Loucy (cell line): Measurements from ENCODE around the gene NHSL1.

Experiments
- H2AFZ ChIP-seq: fragments of 200-600 bp; sonication (generic); 2 replicates; pipeline ENCODE4 v1.6.0; 2016; ENCODE audit warnings: antibody characterized with exemption, mild to moderate bottlenecking, low read length, moderate library complexity
- H3F3A ChIP-seq: fragments of 200-600 bp; 2 replicates; pipeline ENCODE4 v1.6.0; 2016; ENCODE audit warnings: antibody characterized with exemption, low read depth, mild to moderate bottlenecking
- H3K27me3 ChIP-seq: fragments of 200-600 bp; sonication (generic); 2 replicates; pipeline ENCODE4 v1.6.1; 2014; ENCODE audit warnings: low read length, mild to moderate bottlenecking; ENCODE audit not compliant: insufficient read depth, poor library complexity, severe bottlenecking
- H3K36me3 ChIP-seq: fragments of 200-600 bp; sonication (generic); 2 replicates; pipeline ENCODE4 v1.6.1; 2016; ENCODE audit warnings: low read length; ENCODE audit not compliant: insufficient read depth
- H3K4me1 ChIP-seq: fragments of 200-600 bp; sonication (generic); 2 replicates; pipeline ENCODE4 v1.5.1; 2014; ENCODE audit warnings: low read length, mild to moderate bottlenecking; ENCODE audit not compliant: insufficient read depth, poor library complexity, severe bottlenecking
- H3K4me2 ChIP-seq: fragments of 200-600 bp; sonication (generic); 2 replicates; pipeline ENCODE4 v1.6.0; 2014; ENCODE audit warnings: antibody characterized with exemption, low read length, low read depth, mild to moderate bottlenecking; ENCODE audit not compliant: poor library complexity, severe bottlenecking
- H3K4me3 ChIP-seq: fragments of 200-600 bp; sonication (generic); 2 replicates; pipeline ENCODE4 v1.5.1; 2014; ENCODE audit warnings: low read length, mild to moderate bottlenecking, mixed read lengths; ENCODE audit not compliant: poor library complexity, severe bottlenecking
- H3K79me2 ChIP-seq: fragments of 200-600 bp; sonication (generic); 2 replicates; pipeline ENCODE4 v1.6.1; 2014; ENCODE audit warnings: low read length; ENCODE audit not compliant: insufficient read depth
- H3K9ac ChIP-seq: fragments of 200-600 bp; sonication (generic); 2 replicates; pipeline ENCODE4 v1.6.0; 2014; ENCODE audit warnings: mild to moderate bottlenecking, low read depth, low read length, moderate library complexity; ENCODE audit not compliant: poor library complexity, severe bottlenecking
- H3K9me2 ChIP-seq: fragments of 200-600 bp; sonication (generic); replicated peaks from 2 replicates; pipeline ENCODE4 v1.6.1; 2016; ENCODE audit warnings: low read depth, low read length, mixed read lengths
- H3K9me3 ChIP-seq: fragments of 200-600 bp; sonication (generic); 2 replicates; pipeline ENCODE4 v1.6.1; 2014; ENCODE audit warnings: mild to moderate bottlenecking, antibody characterized with exemption, low read length, low read depth; ENCODE audit not compliant: insufficient read depth
- H4K20me1 ChIP-seq: fragments of 200-600 bp; sonication (generic); 2 replicates; pipeline ENCODE4 v1.6.0; 2014; ENCODE audit warnings: antibody characterized with exemption, low read length, mild to moderate bottlenecking; ENCODE audit not compliant: insufficient read depth, poor library complexity, severe bottlenecking
- EZH2phosphoT487 ChIP-seq: fragments of 200-600 bp; IDR thresholded peaks from 2 replicates; pipeline ENCODE4 v1.6.1; 2018; ENCODE audit warnings: antibody characterized with exemption, mild to moderate bottlenecking, moderate library complexity, borderline replicate concordance
- TF ChIP-seq, protein P1 (sequence below): fragments of 200-600 bp; sonication (generic); conservative IDR thresholded peaks from 2 replicates; pipeline ENCODE4 v1.5.1; 2014; ENCODE audit warnings: mild to moderate bottlenecking, antibody characterized with exemption, low read length

The NHSL1 gene

GRCh38 chr6:138503881-138504680, 4.8 kb upstream of the NHSL1 start:
- Histone ChIP-seq H3K9me2 (no peaks in the 10 kb centered on the region), H3K4me2 (no peak overlapping the region), H3K79me2 (no peaks in the 10 kb centered on the region), H3K4me3 (no peak overlapping the region), H2AFZ (no peak overlapping the region), H3K4me1 (peaks cover 16% of the 10 kb centered on the region), H4K20me1 (no peaks in the 10 kb centered on the region), H3K36me3 (no peaks in the 10 kb centered on the region), H3K27me3 (no peaks in the 10 kb centered on the region), H3K9me3 (no peaks in the 10 kb centered on the region), H3F3A (no peaks in the 10 kb centered on the region), H3K9ac (no peak overlapping the region)
- TF ChIP-seq EZH2phosphoT487, result no peak
- TF ChIP-seq, protein P1, sequence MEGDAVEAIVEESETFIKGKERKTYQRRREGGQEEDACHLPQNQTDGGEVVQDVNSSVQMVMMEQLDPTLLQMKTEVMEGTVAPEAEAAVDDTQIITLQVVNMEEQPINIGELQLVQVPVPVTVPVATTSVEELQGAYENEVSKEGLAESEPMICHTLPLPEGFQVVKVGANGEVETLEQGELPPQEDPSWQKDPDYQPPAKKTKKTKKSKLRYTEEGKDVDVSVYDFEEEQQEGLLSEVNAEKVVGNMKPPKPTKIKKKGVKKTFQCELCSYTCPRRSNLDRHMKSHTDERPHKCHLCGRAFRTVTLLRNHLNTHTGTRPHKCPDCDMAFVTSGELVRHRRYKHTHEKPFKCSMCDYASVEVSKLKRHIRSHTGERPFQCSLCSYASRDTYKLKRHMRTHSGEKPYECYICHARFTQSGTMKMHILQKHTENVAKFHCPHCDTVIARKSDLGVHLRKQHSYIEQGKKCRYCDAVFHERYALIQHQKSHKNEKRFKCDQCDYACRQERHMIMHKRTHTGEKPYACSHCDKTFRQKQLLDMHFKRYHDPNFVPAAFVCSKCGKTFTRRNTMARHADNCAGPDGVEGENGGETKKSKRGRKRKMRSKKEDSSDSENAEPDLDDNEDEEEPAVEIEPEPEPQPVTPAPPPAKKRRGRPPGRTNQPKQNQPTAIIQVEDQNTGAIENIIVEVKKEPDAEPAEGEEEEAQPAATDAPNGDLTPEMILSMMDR, result no peak

- no peak for TF ChIP-seq EZH2phosphoT487
- TF ChIP-seq, protein P1, result no peak
- H3K36me3 ChIP-seq, result no peaks in the 10 kb centered on the region
- no peaks in the 10 kb centered on the region for H3K9me3 ChIP-seq
- no peak overlapping the region for H3K9ac ChIP-seq
- no peaks in the 10 kb centered on the region for H3K79me2 ChIP-seq
- H3K4me2 ChIP-seq, result no peak overlapping the region
- H3F3A ChIP-seq, result no peaks in the 10 kb centered on the region
- no peak overlapping the region for H2AFZ ChIP-seq
- no peaks in the 10 kb centered on the region for H4K20me1 ChIP-seq
- no peaks in the 10 kb centered on the region for H3K27me3 ChIP-seq
- peaks cover 16% of the 10 kb centered on the region for H3K4me1 ChIP-seq
- H3K9me2 ChIP-seq, result no peaks in the 10 kb centered on the region
- no peak overlapping the region for H3K4me3 ChIP-seq
These were observed 3.3 kb upstream of the NHSL1 start for GRCh38 chr6:138502546-138502945.

GRCh38 chr6:138500867-138501446, 1.7 kb upstream of the NHSL1 start:
- H3K27me3 ChIP-seq, result no peaks in the 10 kb centered on the region
- no peaks in the 10 kb centered on the region for H3K36me3 ChIP-seq
- no peak overlapping the region for H3K9ac ChIP-seq
- no peaks in the 10 kb centered on the region for H4K20me1 ChIP-seq
- TF ChIP-seq, protein P1, result no peak
- TF ChIP-seq EZH2phosphoT487, result no peak
- no peaks in the 10 kb centered on the region for H3K9me2 ChIP-seq
- peaks cover 16% of the 10 kb centered on the region for H3K4me1 ChIP-seq
- no peak overlapping the region for H3K4me2 ChIP-seq
- H3K79me2 ChIP-seq, result no peaks in the 10 kb centered on the region
- no peaks in the 10 kb centered on the region for H3K9me3 ChIP-seq
- H3F3A ChIP-seq, result no peaks in the 10 kb centered on the region
- H3K4me3 ChIP-seq, result no peak overlapping the region
- H2AFZ ChIP-seq, result no peak overlapping the region
